Mesothelial cell of epicardium (in vitro differentiated cells): ENCODE data around the gene ACVR2B. TPM values are rescaled to one million over a fixed set of nuclear protein-coding genes. Genes with fewer than 3 reads are reported as not detected.
"Not testable (repeated sequence)": the region's sequence is repeated elsewhere in the genome, so short reads cannot be mapped to it uniquely, and the experiment has no call there.

Source experiments
- DNase-seq, 2 experiments: peaks; one replicate each; pipeline ENCODE4 v3.0.0; 2021; ENCODE audit warnings: low spot score in 2 of 2; ENCODE audit not compliant: unreplicated experiment in 2 of 2
- H3K27ac Mint-ChIP-seq: 2 replicates; pipeline ENCODE4 v1.8.0; 2021; ENCODE audit warnings: mixed read lengths
- H3K27me3 Mint-ChIP-seq: 2 replicates; pipeline ENCODE4 v1.8.0; 2021; ENCODE audit warnings: low read depth, mixed read lengths
- H3K36me3 Mint-ChIP-seq: 2 replicates; pipeline ENCODE4 v1.8.0; 2021; ENCODE audit warnings: mixed read lengths
- H3K4me1 Mint-ChIP-seq: 2 replicates; pipeline ENCODE4 v1.8.0; 2021; ENCODE audit warnings: mixed read lengths
- H3K4me3 Mint-ChIP-seq: 2 replicates; pipeline ENCODE4 v1.8.0; 2021; ENCODE audit warnings: mild to moderate bottlenecking, moderate library complexity, mixed read lengths
- H3K9me3 Mint-ChIP-seq: 2 replicates; pipeline ENCODE4 v1.8.0; 2021; ENCODE audit warnings: mixed read lengths
- total RNA-seq: library from RNA; stranded (reverse); gene quantifications from 3 replicates; pipeline ENCODE4 v1.2.1, GENCODE V29; 2021
- TF ChIP-seq, protein P1 (sequence below): fragments of 200-600 bp; sonication (generic); IDR thresholded peaks from one replicate; pipeline ENCODE4 v1.5.0; 2021; ENCODE audit warnings: antibody characterized with exemption; ENCODE audit not compliant: unreplicated experiment

The ACVR2B gene
- total RNA-seq, 1 donor from 2014 or later: 50.4 TPM

- not testable (repeated sequence) for H3K4me1 Mint-ChIP-seq, DNase-seq, H3K4me3 Mint-ChIP-seq, H3K27ac Mint-ChIP-seq, H3K27me3 Mint-ChIP-seq, H3K36me3 Mint-ChIP-seq
- H3K9me3 Mint-ChIP-seq: peaks cover 40% of the 10 kb centered on the region
Measured at GRCh38 chr3:38438436-38439069, 15.1 kb upstream of the ACVR2B start.

GRCh38 chr3:38443205-38443604, 10.5 kb upstream of the ACVR2B start:
- H3K4me1 Mint-ChIP-seq, DNase-seq, H3K4me3 Mint-ChIP-seq, H3K36me3 Mint-ChIP-seq, H3K27ac Mint-ChIP-seq, H3K27me3 Mint-ChIP-seq: not testable (repeated sequence)
- peaks cover 18% of the 10 kb centered on the region for H3K9me3 Mint-ChIP-seq

DNA sequence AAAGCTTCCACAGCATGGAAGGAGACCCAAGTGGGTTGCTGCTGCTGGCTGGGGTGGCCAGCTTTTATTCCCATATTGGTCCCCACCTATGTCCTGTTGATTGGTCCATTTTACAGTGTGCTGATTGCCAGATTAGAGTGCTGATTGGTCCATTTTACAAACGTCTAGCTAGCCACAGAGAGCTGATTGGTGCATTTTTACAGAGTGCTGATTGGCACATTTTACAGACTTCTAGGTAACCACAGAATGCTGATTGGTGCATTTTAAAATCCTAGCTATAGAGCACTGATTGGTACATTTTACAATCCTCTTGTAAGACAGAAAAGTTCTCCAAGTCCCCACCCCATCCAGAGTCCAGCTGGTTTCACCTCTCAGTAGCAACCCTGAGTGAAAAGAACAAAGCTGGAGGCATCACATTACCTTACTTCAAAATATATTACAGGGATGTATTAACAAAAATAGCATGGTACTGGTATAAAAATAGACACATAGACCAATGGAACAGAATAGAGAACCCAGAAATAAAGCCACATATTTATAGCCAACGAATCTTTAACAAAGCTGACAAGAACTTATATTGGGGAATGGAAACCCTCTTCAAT, 7.5 kb upstream of the ACVR2B start:
- TF ChIP-seq, protein P1, sequence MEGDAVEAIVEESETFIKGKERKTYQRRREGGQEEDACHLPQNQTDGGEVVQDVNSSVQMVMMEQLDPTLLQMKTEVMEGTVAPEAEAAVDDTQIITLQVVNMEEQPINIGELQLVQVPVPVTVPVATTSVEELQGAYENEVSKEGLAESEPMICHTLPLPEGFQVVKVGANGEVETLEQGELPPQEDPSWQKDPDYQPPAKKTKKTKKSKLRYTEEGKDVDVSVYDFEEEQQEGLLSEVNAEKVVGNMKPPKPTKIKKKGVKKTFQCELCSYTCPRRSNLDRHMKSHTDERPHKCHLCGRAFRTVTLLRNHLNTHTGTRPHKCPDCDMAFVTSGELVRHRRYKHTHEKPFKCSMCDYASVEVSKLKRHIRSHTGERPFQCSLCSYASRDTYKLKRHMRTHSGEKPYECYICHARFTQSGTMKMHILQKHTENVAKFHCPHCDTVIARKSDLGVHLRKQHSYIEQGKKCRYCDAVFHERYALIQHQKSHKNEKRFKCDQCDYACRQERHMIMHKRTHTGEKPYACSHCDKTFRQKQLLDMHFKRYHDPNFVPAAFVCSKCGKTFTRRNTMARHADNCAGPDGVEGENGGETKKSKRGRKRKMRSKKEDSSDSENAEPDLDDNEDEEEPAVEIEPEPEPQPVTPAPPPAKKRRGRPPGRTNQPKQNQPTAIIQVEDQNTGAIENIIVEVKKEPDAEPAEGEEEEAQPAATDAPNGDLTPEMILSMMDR: no peak
- H3K9me3 Mint-ChIP-seq: peaks cover 22% of the 10 kb centered on the region
- H3K27me3 Mint-ChIP-seq: no peaks in the 10 kb centered on the region
- DNase-seq: no peak
- no peaks in the 10 kb centered on the region for H3K4me1 Mint-ChIP-seq
- peaks cover 7% of the 10 kb centered on the region for H3K36me3 Mint-ChIP-seq
- no peak overlapping the region for H3K27ac Mint-ChIP-seq
- H3K4me3 Mint-ChIP-seq: no peak overlapping the region

- Mint-ChIP-seq H3K4me1 (no peaks in the 10 kb centered on the region), H3K27me3 (no peaks in the 10 kb centered on the region), H3K36me3 (peaks cover 7% of the 10 kb centered on the region), H3K27ac (no peak overlapping the region), H3K9me3 (peaks cover 22% of the 10 kb centered on the region), H3K4me3 (no peak overlapping the region)
- no peak for DNase-seq
- TF ChIP-seq, protein P1: no peak
Measured at GRCh38 chr3:38446812-38447211, 6.9 kb upstream of the ACVR2B start.

DNA sequence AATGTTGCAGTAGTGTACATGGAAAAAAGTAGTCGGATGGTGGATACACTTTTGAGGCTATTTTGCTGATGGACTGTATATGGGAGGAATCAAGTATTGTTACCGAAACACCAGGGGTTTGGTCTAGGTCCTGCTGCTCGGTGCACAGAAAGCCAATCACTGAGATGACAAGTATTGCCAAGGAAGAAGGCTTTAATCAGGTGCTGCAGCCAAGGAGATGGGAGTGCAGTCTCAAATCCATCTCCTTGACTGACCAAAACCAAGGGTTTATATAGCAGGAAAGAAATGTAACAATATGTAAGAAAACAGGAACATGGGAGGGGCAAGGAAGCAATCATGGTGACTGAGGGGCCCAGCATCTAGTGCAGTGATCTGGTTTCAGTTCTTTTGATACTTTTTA, 2.8 kb upstream of the ACVR2B start:
- Mint-ChIP-seq H3K4me3 (no peak overlapping the region), H3K4me1 (peaks cover 11% of the 10 kb centered on the region), H3K36me3 (peaks cover 5% of the 10 kb centered on the region), H3K27ac (no peak overlapping the region), H3K9me3 (peaks cover 19% of the 10 kb centered on the region), H3K27me3 (no peaks in the 10 kb centered on the region)
- TF ChIP-seq, protein P1: no peak
- DNase-seq: no peak

DNA sequence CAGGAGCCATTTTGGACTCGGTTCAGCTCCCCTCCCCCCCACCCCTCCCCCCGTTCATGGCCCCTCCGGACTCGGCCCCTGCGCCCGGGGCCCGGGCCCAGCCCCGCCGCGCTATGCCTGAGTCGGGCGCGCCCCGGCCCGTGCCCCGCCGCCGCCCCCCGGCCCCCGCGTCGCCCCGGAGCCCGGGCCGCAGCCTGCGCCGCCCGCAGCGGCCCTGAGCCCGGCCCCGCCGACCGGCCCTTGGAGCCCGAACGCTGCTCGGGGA, 155 bp downstream of the ACVR2B start:
- H3K4me3 Mint-ChIP-seq: peak overlapping the region; percentile 73
- H3K27me3 Mint-ChIP-seq: no peaks in the 10 kb centered on the region
- H3K4me1 Mint-ChIP-seq: peaks cover 38% of the 10 kb centered on the region
- TF ChIP-seq, protein P1: no peak
- H3K36me3 Mint-ChIP-seq: peaks cover 5% of the 10 kb centered on the region
- no peak overlapping the region for H3K27ac Mint-ChIP-seq
- no peak for DNase-seq
- peaks cover 13% of the 10 kb centered on the region for H3K9me3 Mint-ChIP-seq
